A549 (cell line): ENCODE results near the gene SPTB. TPM values are rescaled to one million over a fixed set of nuclear protein-coding genes. Genes with fewer than 3 reads are reported as not detected.

Experiments used
- ATAC-seq, 2 experiments: fragments of 200-7000 bp in 1 of 2; fragments of >200 bp in 1 of 2; cut with Nextera tagmentation in 1 of 2; cut with Tn5 transposase in 1 of 2; 3 replicates each; pipeline versions ENCODE4 v1.8.0 to v1.9.1; 2018 to 2020; ENCODE audit warnings: mild to moderate bottlenecking in 1 of 2, moderate library complexity in 1 of 2
- CTCF ChIA-PET: fragments of 300-600 bp; sonication (Branson Sonifier 250); formaldehyde crosslinking; extraction: SDS; loops from one replicate; lab custom pipeline; 2021; ENCODE audit warnings: antibody characterized with exemption, inconsistent platforms; lab: Yijun Ruan, JAX
- POLR2A ChIA-PET: fragments of 350-600 bp; formaldehyde crosslinking; extraction: SDS; loops from one replicate; lab custom pipeline; 2021; ENCODE audit warnings: antibody characterized with exemption, inconsistent platforms; lab: Yijun Ruan, JAX
- DNase-seq, 2 experiments: peaks; one replicate each; pipeline versions ENCODE4 v3.0.0 to v3.0.0-alpha.2; 2011 to 2016; ENCODE audit warnings: low read depth in 1 of 2, low spot score in 1 of 2
- FAIRE-seq: peaks from 2 replicates; lab custom pipeline; 2011; peaks lifted over from hg19 to GRCh38; lab: Jason Lieb, UNC
- H3K27ac ChIP-seq, 2 experiments: fragments of >200 bp; sonication (Bioruptor Twin); formaldehyde crosslinking; 3 replicates each; pipeline ENCODE4 v1.5.1; 2016 to 2017
- H3K4me1 ChIP-seq: fragments of >200 bp; sonication (Bioruptor Twin); formaldehyde crosslinking; 3 replicates; pipeline ENCODE4 v1.6.1; 2016
- H3K4me2 ChIP-seq: fragments of >200 bp; sonication (Bioruptor Twin); formaldehyde crosslinking; 3 replicates; pipeline ENCODE4 v1.6.1; 2016
- H3K4me3 ChIP-seq: fragments of >200 bp; sonication (Bioruptor Twin); formaldehyde crosslinking; 3 replicates; pipeline ENCODE4 v1.5.1; 2016
- H3K9me3 ChIP-seq: fragments of >200 bp; sonication (Bioruptor Twin); formaldehyde crosslinking; 3 replicates; pipeline ENCODE4 v1.6.1; 2016
- BCL3 ChIP-seq: fragments of >200 bp; sonication (Bioruptor Twin); formaldehyde crosslinking; IDR thresholded peaks from 3 replicates; pipeline ENCODE4 v1.6.1; 2016
- CBX2 ChIP-seq: fragments of 200-600 bp; sonication (generic); IDR thresholded peaks from 2 replicates; pipeline ENCODE4 v1.6.1; 2016; ENCODE audit warnings: low read depth, mild to moderate bottlenecking, borderline replicate concordance
- EHF ChIP-seq: fragments of 250-450 bp; sonication (Bioruptor Pico); IDR thresholded peaks from 2 replicates; pipeline ENCODE4 v1.5.0; 2020; ENCODE audit warnings: mild to moderate bottlenecking
- ELK1 ChIP-seq: fragments of 150-350 bp; IDR thresholded peaks from 2 replicates; pipeline ENCODE4 v1.6.1; 2014; ENCODE audit warnings: low read depth, mild to moderate bottlenecking, low read length
- ESRRA ChIP-seq: fragments of 150-350 bp; IDR thresholded peaks from 2 replicates; pipeline ENCODE4 v1.6.1; 2014; ENCODE audit warnings: mild to moderate bottlenecking, low read length, borderline replicate concordance
- FOSB ChIP-seq: fragments of 250-450 bp; sonication (Bioruptor Pico); IDR thresholded peaks from 2 replicates; pipeline ENCODE4 v1.5.0; 2020; ENCODE audit warnings: mild to moderate bottlenecking, moderate library complexity
- HOXA7 ChIP-seq: fragments of 250-450 bp; sonication (Bioruptor Pico); IDR thresholded peaks from 2 replicates; pipeline ENCODE4 v1.5.0; 2020; ENCODE audit warnings: mild to moderate bottlenecking, moderate library complexity
- HOXB13 ChIP-seq: fragments of 250-450 bp; sonication (Bioruptor Pico); IDR thresholded peaks from 2 replicates; pipeline ENCODE4 v1.5.0; 2020; ENCODE audit warnings: low read depth, mild to moderate bottlenecking, moderate library complexity
- HOXB5 ChIP-seq: fragments of 250-450 bp; sonication (Bioruptor Pico); IDR thresholded peaks from 2 replicates; pipeline ENCODE4 v1.5.0; 2020; ENCODE audit warnings: mild to moderate bottlenecking, moderate library complexity
- PHF8 ChIP-seq: fragments of 200-600 bp; sonication (generic); IDR thresholded peaks from 2 replicates; pipeline ENCODE4 v1.6.1; 2016; ENCODE audit warnings: low read depth, mild to moderate bottlenecking, antibody characterized with exemption, moderate library complexity, borderline replicate concordance
- RARB ChIP-seq: fragments of 250-450 bp; sonication (Bioruptor Pico); IDR thresholded peaks from 2 replicates; pipeline ENCODE4 v1.8.0; 2021; ENCODE audit warnings: mild to moderate bottlenecking, moderate library complexity
- RCOR1 ChIP-seq: fragments of 150-350 bp; IDR thresholded peaks from 2 replicates; pipeline ENCODE4 v1.6.1; 2014; ENCODE audit warnings: antibody characterized with exemption, low read length, low read depth
- WGBS: methylation state at CpG from one replicate; pipeline ENCODE4 v1.1.6; 2017; ENCODE audit errors: missing lambda C conversion rate; 5-methylcytosine and 5-hydroxymethylcytosine counted together
- polyA plus RNA-seq, 4 experiments: library from polyadenylated mRNA; depleted of rRNA in 3 of 4; stranded (reverse); fragments of >200 nt; fragmentation: RNase III in 1 of 4; extraction: RNeasy Plus Mini Kit Qiagen cat#74134 plus additional on column Dnase treatment in 1 of 4; gene quantifications; 2 replicates in 3 of 4; 3 replicates in 1 of 4; pipeline ENCODE4 v1.2.3, GENCODE V29; 2011 to 2017
- TF ChIP-seq, protein P1 (sequence below): fragments of 200-600 bp; sonication (generic); IDR thresholded peaks from 2 replicates; pipeline ENCODE4 v1.6.1; 2016; ENCODE audit warnings: antibody characterized with exemption, mild to moderate bottlenecking, moderate library complexity
- TF ChIP-seq, protein P2 (sequence below): fragments of 450-650 bp; IDR thresholded peaks from 2 replicates; pipeline ENCODE4 v1.6.1; 2014; ENCODE audit warnings: antibody characterized with exemption
- TF ChIP-seq, protein P3 (sequence below): IDR thresholded peaks from 2 replicates; pipeline ENCODE4 v1.6.1; 2012

The SPTB gene
- polyA plus RNA-seq, 2 of the 4 experiments (the other 2 are of a cell fraction), result 0.27 to 2.1 TPM

- TF ChIP-seq, protein P1, sequence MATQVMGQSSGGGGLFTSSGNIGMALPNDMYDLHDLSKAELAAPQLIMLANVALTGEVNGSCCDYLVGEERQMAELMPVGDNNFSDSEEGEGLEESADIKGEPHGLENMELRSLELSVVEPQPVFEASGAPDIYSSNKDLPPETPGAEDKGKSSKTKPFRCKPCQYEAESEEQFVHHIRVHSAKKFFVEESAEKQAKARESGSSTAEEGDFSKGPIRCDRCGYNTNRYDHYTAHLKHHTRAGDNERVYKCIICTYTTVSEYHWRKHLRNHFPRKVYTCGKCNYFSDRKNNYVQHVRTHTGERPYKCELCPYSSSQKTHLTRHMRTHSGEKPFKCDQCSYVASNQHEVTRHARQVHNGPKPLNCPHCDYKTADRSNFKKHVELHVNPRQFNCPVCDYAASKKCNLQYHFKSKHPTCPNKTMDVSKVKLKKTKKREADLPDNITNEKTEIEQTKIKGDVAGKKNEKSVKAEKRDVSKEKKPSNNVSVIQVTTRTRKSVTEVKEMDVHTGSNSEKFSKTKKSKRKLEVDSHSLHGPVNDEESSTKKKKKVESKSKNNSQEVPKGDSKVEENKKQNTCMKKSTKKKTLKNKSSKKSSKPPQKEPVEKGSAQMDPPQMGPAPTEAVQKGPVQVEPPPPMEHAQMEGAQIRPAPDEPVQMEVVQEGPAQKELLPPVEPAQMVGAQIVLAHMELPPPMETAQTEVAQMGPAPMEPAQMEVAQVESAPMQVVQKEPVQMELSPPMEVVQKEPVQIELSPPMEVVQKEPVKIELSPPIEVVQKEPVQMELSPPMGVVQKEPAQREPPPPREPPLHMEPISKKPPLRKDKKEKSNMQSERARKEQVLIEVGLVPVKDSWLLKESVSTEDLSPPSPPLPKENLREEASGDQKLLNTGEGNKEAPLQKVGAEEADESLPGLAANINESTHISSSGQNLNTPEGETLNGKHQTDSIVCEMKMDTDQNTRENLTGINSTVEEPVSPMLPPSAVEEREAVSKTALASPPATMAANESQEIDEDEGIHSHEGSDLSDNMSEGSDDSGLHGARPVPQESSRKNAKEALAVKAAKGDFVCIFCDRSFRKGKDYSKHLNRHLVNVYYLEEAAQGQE, result no peak
- TF ChIP-seq HOXA7 (CRISPR knock-in tag), result no peak
Measured at GRCh38 chr14:64855721-64856528, 23.8 kb downstream of the SPTB start (continued).

GRCh38 chr14:64850369-64851137 lies 29.2 kb downstream of the SPTB start:
- ChIA-PET POLR2A (no interaction called here), CTCF (interaction anchor here (0.8 to 1.8 kb wide), 3 partner anchors 9 to 41 kb away, joined by 3 to 6 read pairs (median 3); no protein-coding TSS in a partner anchor)
- Histone ChIP-seq H3K4me1 (no peaks in the 10 kb centered on the region), H3K27ac (no peak overlapping the region), H3K4me3 (no peak overlapping the region), H3K9me3 (no peaks in the 10 kb centered on the region), H3K4me2 (no peak overlapping the region)
- ATAC-seq (no peak), FAIRE-seq (no peak), DNase-seq (no peak)
- no peak for TF ChIP-seq RCOR1
- TF ChIP-seq, protein P2, sequence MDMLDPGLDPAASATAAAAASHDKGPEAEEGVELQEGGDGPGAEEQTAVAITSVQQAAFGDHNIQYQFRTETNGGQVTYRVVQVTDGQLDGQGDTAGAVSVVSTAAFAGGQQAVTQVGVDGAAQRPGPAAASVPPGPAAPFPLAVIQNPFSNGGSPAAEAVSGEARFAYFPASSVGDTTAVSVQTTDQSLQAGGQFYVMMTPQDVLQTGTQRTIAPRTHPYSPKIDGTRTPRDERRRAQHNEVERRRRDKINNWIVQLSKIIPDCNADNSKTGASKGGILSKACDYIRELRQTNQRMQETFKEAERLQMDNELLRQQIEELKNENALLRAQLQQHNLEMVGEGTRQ, result no peak
- no peak for TF ChIP-seq RARB (CRISPR knock-in tag)
- TF ChIP-seq HOXB5, result no peak
- TF ChIP-seq PHF8, result no peak
- no peak for TF ChIP-seq EHF
- TF ChIP-seq, protein P3, sequence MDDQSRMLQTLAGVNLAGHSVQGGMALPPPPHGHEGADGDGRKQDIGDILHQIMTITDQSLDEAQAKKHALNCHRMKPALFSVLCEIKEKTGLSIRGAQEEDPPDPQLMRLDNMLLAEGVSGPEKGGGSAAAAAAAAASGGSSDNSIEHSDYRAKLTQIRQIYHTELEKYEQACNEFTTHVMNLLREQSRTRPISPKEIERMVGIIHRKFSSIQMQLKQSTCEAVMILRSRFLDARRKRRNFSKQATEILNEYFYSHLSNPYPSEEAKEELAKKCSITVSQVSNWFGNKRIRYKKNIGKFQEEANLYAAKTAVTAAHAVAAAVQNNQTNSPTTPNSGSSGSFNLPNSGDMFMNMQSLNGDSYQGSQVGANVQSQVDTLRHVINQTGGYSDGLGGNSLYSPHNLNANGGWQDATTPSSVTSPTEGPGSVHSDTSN, result no peak
- TF ChIP-seq BCL3, result no peak
- TF ChIP-seq ESRRA, result no peak
- no peak for TF ChIP-seq FOSB
- TF ChIP-seq ELK1, result no peak
- TF ChIP-seq HOXA7 (CRISPR knock-in tag), result no peak
- no peak for TF ChIP-seq CBX2
- no peak for TF ChIP-seq HOXB13
- 38% methylated on average over 5 of the region's 5 CpGs for WGBS
